PC-3 (cell line): ENCODE results near the gene BRPF1.

Experiments
- CTCF ChIP-seq: fragments of 300-600 bp; sonication (generic); conservative IDR thresholded peaks from 2 replicates; pipeline ENCODE4 v1.5.1; 2017; ENCODE audit warnings: antibody characterized with exemption, low read depth, mild to moderate bottlenecking, low read length
- EZH2 ChIP-seq: fragments of 300-600 bp; sonication (generic); IDR thresholded peaks from one replicate; pipeline ENCODE4 v1.6.1; 2017; ENCODE audit warnings: antibody characterized with exemption, mild to moderate bottlenecking, low read length; ENCODE audit not compliant: unreplicated experiment

GRCh38 chr3:9732740-9733115 is 1.2 kb downstream of the BRPF1 start:
- TF ChIP-seq CTCF (no peak), EZH2 (no peak)
